ENCODE measurements around the gene SGSM1. TPM values are rescaled to one million over a fixed set of nuclear protein-coding genes. Genes with fewer than 3 reads are reported as not detected.

Gene SGSM1
- total and polyA plus RNA-seq, 10 of the 15 experiments (the other 5 are each of a cell fraction or from before 2014, with no cell fraction given), result not detected

DNA sequence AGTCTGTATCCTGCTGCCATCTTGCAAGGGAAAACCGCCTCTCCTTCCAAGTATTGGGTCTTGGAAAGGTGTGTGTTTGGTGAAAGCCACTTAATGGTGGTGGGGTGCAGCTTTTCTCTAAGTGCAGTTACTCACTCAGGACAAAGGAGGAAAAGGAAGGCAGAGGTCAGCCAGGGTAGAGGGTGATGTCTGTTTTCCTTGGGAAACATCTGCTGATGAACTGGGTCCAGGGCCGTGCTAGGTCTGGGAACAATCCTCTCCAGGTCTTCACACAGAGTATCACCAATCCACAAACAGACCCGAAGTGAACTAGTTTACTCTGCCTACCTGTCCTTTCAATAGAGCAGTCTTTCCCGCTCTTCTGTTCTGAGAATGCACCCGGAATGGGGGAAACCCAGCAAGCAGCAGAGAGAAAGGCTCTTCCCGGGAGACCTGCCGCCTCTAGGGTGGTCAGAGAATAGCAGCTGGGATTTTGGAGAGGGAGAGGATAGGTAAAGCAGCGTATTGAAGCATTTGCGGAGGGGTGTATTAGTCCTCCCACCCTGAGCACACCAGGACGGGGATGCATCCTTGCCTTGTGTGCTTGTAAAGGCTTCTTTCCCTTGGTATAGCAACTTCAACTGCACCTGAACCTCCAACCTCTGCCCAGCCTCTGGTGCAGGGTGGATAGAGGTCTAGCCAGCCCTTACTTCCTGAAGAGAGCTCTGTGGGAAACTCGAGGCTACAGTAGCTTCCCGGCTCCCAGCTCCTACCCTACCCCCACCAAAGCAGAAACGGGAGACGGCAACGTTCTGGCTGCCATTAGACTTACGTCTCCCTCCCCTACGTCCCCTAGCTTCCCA, 119.8 kb downstream of the SGSM1 start (continued):
- TF ChIP-seq RB1 (IDR thresholded peaks at IDR 0.05; ENCODE audit: borderline replicate concordance), result no peak
- no peak for TF ChIP-seq RAD51 (IDR thresholded peaks at IDR 0.05)
- TF ChIP-seq NR2C1 (IDR thresholded peaks at IDR 0.05), result no peak
- TF ChIP-seq SMAD5 (IDR thresholded peaks at IDR 0.05; ENCODE audit: low read depth), result no peak
- no peak for TF ChIP-seq IKZF1 (conservative IDR thresholded peaks at IDR 0.05)
- TF ChIP-seq BCLAF1 (IDR thresholded peaks at IDR 0.05), result no peak
- TF ChIP-seq RAD21 (IDR thresholded peaks at IDR 0.05; ENCODE audit: insufficient read depth, low read depth, low read length), result no peak
- TF ChIP-seq SMARCA5 (IDR thresholded peaks at IDR 0.05), result no peak
- TF ChIP-seq CHD4 (IDR thresholded peaks at IDR 0.05), result no peak
- no peak for TF ChIP-seq NFXL1 (IDR thresholded peaks at IDR 0.05; ENCODE audit: borderline replicate concordance)
- TF ChIP-seq KDM1A (IDR thresholded peaks at IDR 0.05; ENCODE audit: borderline replicate concordance), result no peak

- in situ Hi-C loops (cut with MboI), result no loop called here
- no peak for ATAC-seq
- no peak overlapping the region for H3K27ac ChIP-seq (ENCODE audit: control insufficient read depth, insufficient read depth)
- no peak for DNase-seq (ENCODE audit: low read depth, low spot score)
- no peak overlapping the region for H2AFZ ChIP-seq (ENCODE audit: control insufficient read depth, low read depth, low read length)
- H3K79me2 ChIP-seq (ENCODE audit: control insufficient read depth, insufficient read depth, low read length), result no peaks in the 10 kb centered on the region
- H3K9ac ChIP-seq (ENCODE audit: control insufficient read depth, insufficient read depth, low read length), result no peak overlapping the region
- WGBS (ENCODE audit: insufficient coverage, insufficient replicate concordance, low lambda C conversion rate, missing lambda C conversion rate), result 53% methylated on average over 3 of the region's 3 CpGs
- H3K36me3 ChIP-seq (ENCODE audit: control insufficient read depth in 2 of 2, insufficient read depth in 2 of 2, low read length in 1 of 2), result no peaks in the 10 kb centered on the region
- no peaks in the 10 kb centered on the region; the same call in 2 of the 3 replicates for H3K9me3 ChIP-seq (replicated peaks; ENCODE audit: control insufficient read depth, insufficient read depth, low read length)
- TF ChIP-seq EZH2 (IDR thresholded peaks at IDR 0.05; ENCODE audit: borderline replicate concordance, control insufficient read depth, low read depth, low read length) (no peak), REST (IDR thresholded peaks at IDR 0.05; ENCODE audit: low read depth, low read length) (no peak), KLF5 (IDR thresholded peaks at IDR 0.05; ENCODE audit: partially characterized antibody) (no peak), HCFC1 (IDR thresholded peaks at IDR 0.05; ENCODE audit: low read length) (no peak)
- TF ChIP-seq, protein P1, sequence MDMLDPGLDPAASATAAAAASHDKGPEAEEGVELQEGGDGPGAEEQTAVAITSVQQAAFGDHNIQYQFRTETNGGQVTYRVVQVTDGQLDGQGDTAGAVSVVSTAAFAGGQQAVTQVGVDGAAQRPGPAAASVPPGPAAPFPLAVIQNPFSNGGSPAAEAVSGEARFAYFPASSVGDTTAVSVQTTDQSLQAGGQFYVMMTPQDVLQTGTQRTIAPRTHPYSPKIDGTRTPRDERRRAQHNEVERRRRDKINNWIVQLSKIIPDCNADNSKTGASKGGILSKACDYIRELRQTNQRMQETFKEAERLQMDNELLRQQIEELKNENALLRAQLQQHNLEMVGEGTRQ (IDR thresholded peaks at IDR 0.05; ENCODE audit: borderline replicate concordance, low read depth, low read length), result no peak
- H3K27me3 ChIP-seq (replicated peaks in 1 of 2; ENCODE audit: control insufficient read depth in 2 of 2, insufficient read depth in 2 of 2, low read length in 1 of 2), result peaks cover 0 to 5% of the 10 kb centered on the region in 2 experiments; a peak in 3 of 4 replicates
- SMC1A ChIA-PET (ENCODE audit: uncharacterized antibody, unreplicated experiment), result no interaction called here
- no TSS peak for BruUV-seq (replicated peaks)
- FAIRE-seq, result no peak
- POLR2A ChIA-PET, result no interaction called here
- intact Hi-C loops (cut with micrococcal nuclease; ENCODE audit: unreplicated experiment), result no loop called here
- no peaks in the 10 kb centered on the region for H3K4me1 ChIP-seq (ENCODE audit: control insufficient read depth, insufficient read depth, low read length)
- no peaks in the 10 kb centered on the region for H4K20me1 ChIP-seq (ENCODE audit: control insufficient read depth, insufficient read depth)
- CTCF ChIA-PET, result no interaction called here
- RAD21 ChIA-PET (ENCODE audit: unreplicated experiment), result no interaction called here
- H3K4me2 ChIP-seq (ENCODE audit: control insufficient read depth, insufficient read depth), result no peak overlapping the region
- no peak overlapping the region for H3K4me3 ChIP-seq
These were observed 120.4 kb downstream of the SGSM1 start for GRCh38 chr22:24926428-24926725.

Measured in GM12878 (cell line).